PFSK-1 (cell line): ENCODE data around the gene TICRR.

Experiments
- FOXP2 ChIP-seq: optimal IDR thresholded peaks from 2 replicates; pipeline ENCODE3; 2011; ENCODE audit warnings: borderline replicate concordance, control low read depth, inconsistent platforms; ENCODE audit not compliant: insufficient read depth; ENCODE audit errors: extremely low read length, extremely low read depth
- POLR2AphosphoS5 ChIP-seq: IDR thresholded peaks from 2 replicates; pipeline ENCODE4 v1.6.1; 2012; ENCODE audit warnings: low read depth, mild to moderate bottlenecking, control low read depth, low read length, moderate library complexity
- REST ChIP-seq, 2 experiments: IDR thresholded peaks; 2 replicates each; pipeline versions ENCODE4 v1.6.1 to v1.8.0; 2011 to 2012; ENCODE audit warnings: low read depth in 2 of 2, low read length in 2 of 2, control low read depth in 1 of 2, inconsistent platforms in 1 of 2, mild to moderate bottlenecking in 1 of 2, moderate library complexity in 1 of 2; ENCODE audit not compliant: insufficient read depth in 1 of 2
- SIN3A ChIP-seq: IDR thresholded peaks from 2 replicates; pipeline ENCODE4 v1.6.1; 2012; ENCODE audit warnings: mild to moderate bottlenecking, low read length, moderate library complexity, borderline replicate concordance; ENCODE audit not compliant: insufficient read depth
- TAF1 ChIP-seq: IDR thresholded peaks from 2 replicates; pipeline ENCODE4 v1.6.1; 2012; ENCODE audit warnings: low read length, control low read depth, borderline replicate concordance; ENCODE audit not compliant: insufficient read depth

The TICRR gene

GRCh38 chr15:89621547-89621946, 46.3 kb downstream of the TICRR start:
- TF ChIP-seq SIN3A = no peak

GRCh38 chr15:89623165-89623564, 47.9 kb downstream of the TICRR start:
- no peak for TF ChIP-seq TAF1
- no peak for TF ChIP-seq FOXP2
- no peak for TF ChIP-seq SIN3A
- TF ChIP-seq REST (IDR thresholded peaks at IDR 0.05; ENCODE audit: insufficient read depth in 1 of 2, low read depth in 2 of 2, low read length in 2 of 2) = no peak
- TF ChIP-seq POLR2AphosphoS5 = no peak

- TF ChIP-seq SIN3A (no peak), POLR2AphosphoS5 (no peak), REST (IDR thresholded peaks at IDR 0.05; ENCODE audit: insufficient read depth in 1 of 2, low read depth in 2 of 2, low read length in 2 of 2) (no peak), FOXP2 (no peak), TAF1 (no peak)
These were observed 50.4 kb downstream of the TICRR start for GRCh38 chr15:89625716-89626115.

GRCh38 chr15:89627256-89627970, 52.1 kb downstream of the TICRR start:
- TF ChIP-seq FOXP2 (no peak), SIN3A (no peak), POLR2AphosphoS5 (no peak), REST (IDR thresholded peaks at IDR 0.05; ENCODE audit: insufficient read depth in 1 of 2, low read depth in 2 of 2, low read length in 2 of 2) (no peak), TAF1 (no peak)

GRCh38 chr15:89628301-89628700, 53.0 kb downstream of the TICRR start:
- TF ChIP-seq SIN3A = no peak
- no peak for TF ChIP-seq REST (IDR thresholded peaks at IDR 0.05; ENCODE audit: insufficient read depth in 1 of 2, low read depth in 2 of 2, low read length in 2 of 2)
- no peak for TF ChIP-seq POLR2AphosphoS5
- no peak for TF ChIP-seq FOXP2
- TF ChIP-seq TAF1 = no peak
